ENCODE measurements around the gene RHOT2. TPM values are rescaled to one million over a fixed set of nuclear protein-coding genes. Genes with fewer than 3 reads are reported as not detected.
A peak's percentile ranks its signal among the peaks of the same experiment; 100 is the strongest.

The RHOT2 gene
- total RNA-seq, 2 experiments from 2014 or later: 202 to 209 TPM

GRCh38 chr16:641326-642188 is 26.4 kb upstream of the RHOT2 start, which contains the start of gene MCRIP2:
Gene MCRIP2, plus strand, starts transcription at chr16:641828. Its CDS starts 164 bp downstream, at chr16:641992.
- H3K4me3 ChIP-seq (ENCODE audit: low read length): peak within 1 kb of the TSS; percentile 54
- peaks cover 0 to 10% of the 10 kb centered on the region in 2 experiments for H3K9me3 ChIP-seq (ENCODE audit: control insufficient read depth in 1 of 2, insufficient read depth in 1 of 2, low read length in 2 of 2)
- Mint-ChIP-seq H3K9me3 (no peaks in the 10 kb centered on the region), H3K4me1 (ENCODE audit: low read depth) (peaks cover 4% of the 10 kb centered on the region), H3K36me3 (ENCODE audit: low read depth) (peaks cover 3% of the 10 kb centered on the region), H3K4me3 (peak within 1 kb of the TSS; percentile 73), H3K27me3 (peaks cover 3% of the 10 kb centered on the region), H3K27ac (no peak within 1 kb of the TSS)
- ChIA-PET POLR2A (interaction anchor here (1.0 kb wide), 2 partner anchors 26 to 54 kb away, joined by 3 to 4 read pairs; no protein-coding TSS in a partner anchor), CTCF (no interaction called here)
- no peaks in the 10 kb centered on the region for H3K27me3 ChIP-seq (ENCODE audit: control insufficient read depth in 1 of 2, insufficient read depth in 2 of 2, low read length in 2 of 2)
- DNase-seq: peak in 11 of 14 experiments; percentile 23 to 75 (median 54)
- H3K4me1 ChIP-seq (ENCODE audit: insufficient read depth, low read length): peaks cover 32% of the 10 kb centered on the region
- H3K36me3 ChIP-seq (ENCODE audit: insufficient read depth, low read length): no peaks in the 10 kb centered on the region
- peak; percentile 16 for ATAC-seq (ENCODE audit: poor library complexity)
- H3K27ac ChIP-seq (ENCODE audit: low read depth in 1 of 2, low read length in 2 of 2): no peak within 1 kb of the TSS
- TF ChIP-seq CTCF (IDR thresholded peaks at IDR 0.05): no peak
- intact Hi-C loops (cut with DNase I, micrococcal nuclease): no loop called here

GRCh38 chr16:642189-643049 is 25.5 kb upstream of the RHOT2 start:
- Histone ChIP-seq H3K4me3 (ENCODE audit: low read length) (peak overlapping the region; percentile 54), H3K36me3 (ENCODE audit: insufficient read depth, low read length) (no peaks in the 10 kb centered on the region), H3K27ac (ENCODE audit: low read depth in 1 of 2, low read length in 2 of 2) (no peak overlapping the region), H3K27me3 (ENCODE audit: control insufficient read depth in 1 of 2, insufficient read depth in 2 of 2, low read length in 2 of 2) (no peaks in the 10 kb centered on the region), H3K4me1 (ENCODE audit: insufficient read depth, low read length) (peaks cover 29% of the 10 kb centered on the region), H3K9me3 (ENCODE audit: control insufficient read depth in 1 of 2, insufficient read depth in 1 of 2, low read length in 2 of 2) (peaks cover 0 to 7% of the 10 kb centered on the region in 2 experiments)
- Mint-ChIP-seq H3K4me1 (ENCODE audit: low read depth) (no peaks in the 10 kb centered on the region), H3K36me3 (ENCODE audit: low read depth) (no peaks in the 10 kb centered on the region), H3K9me3 (no peaks in the 10 kb centered on the region), H3K4me3 (peak overlapping the region; percentile 73), H3K27me3 (no peaks in the 10 kb centered on the region), H3K27ac (no peak overlapping the region)
- CTCF ChIA-PET: no interaction called here
- POLR2A ChIA-PET: interaction anchor here (1.0 kb wide), 2 partner anchors 25 to 53 kb away, joined by 3 to 4 read pairs; no protein-coding TSS in a partner anchor
- ATAC-seq (ENCODE audit: poor library complexity) (peak; percentile 28), DNase-seq (peak in 4 of 14 experiments; percentile 27 to 73 (median 54))
- no peak for TF ChIP-seq CTCF (IDR thresholded peaks at IDR 0.05)
- intact Hi-C loops (cut with DNase I, micrococcal nuclease): no loop called here

- H3K4me1 Mint-ChIP-seq (ENCODE audit: low read depth): no peaks in the 10 kb centered on the region
- H3K9me3 Mint-ChIP-seq: no peaks in the 10 kb centered on the region
- H3K27me3 Mint-ChIP-seq: no peaks in the 10 kb centered on the region
- ChIA-PET POLR2A (interaction anchor here (1.0 kb wide), 2 partner anchors 24 to 52 kb away, joined by 3 to 4 read pairs; no protein-coding TSS in a partner anchor), CTCF (no interaction called here)
- no peaks in the 10 kb centered on the region for H3K36me3 Mint-ChIP-seq (ENCODE audit: low read depth)
- no peak for DNase-seq
- Histone ChIP-seq H3K27ac (ENCODE audit: low read depth in 1 of 2, low read length in 2 of 2) (no peak overlapping the region), H3K4me3 (ENCODE audit: low read length) (peak overlapping the region; percentile 54), H3K27me3 (ENCODE audit: control insufficient read depth in 1 of 2, insufficient read depth in 2 of 2, low read length in 2 of 2) (no peaks in the 10 kb centered on the region), H3K4me1 (ENCODE audit: insufficient read depth, low read length) (peaks cover 31% of the 10 kb centered on the region), H3K9me3 (ENCODE audit: control insufficient read depth in 1 of 2, insufficient read depth in 1 of 2, low read length in 2 of 2) (peaks cover 0 to under 1% of the 10 kb centered on the region in 2 experiments), H3K36me3 (ENCODE audit: insufficient read depth, low read length) (no peaks in the 10 kb centered on the region)
- no peak overlapping the region for H3K27ac Mint-ChIP-seq
- no peak for TF ChIP-seq CTCF (IDR thresholded peaks at IDR 0.05)
- intact Hi-C loops (cut with DNase I, micrococcal nuclease): no loop called here
- ATAC-seq (ENCODE audit: poor library complexity): no peak
- peak overlapping the region; percentile 81 for H3K4me3 Mint-ChIP-seq
Measured at GRCh38 chr16:643050-643368, 24.9 kb upstream of the RHOT2 start.
